A549 (cell line): ENCODE results near the gene SYNE4. TPM values are rescaled to one million over a fixed set of nuclear protein-coding genes. Genes with fewer than 3 reads are reported as not detected.

Experiments
- ATAC-seq, 2 experiments: fragments of 200-7000 bp in 1 of 2; fragments of >200 bp in 1 of 2; cut with Nextera tagmentation in 1 of 2; cut with Tn5 transposase in 1 of 2; 3 replicates each; pipeline versions ENCODE4 v1.8.0 to v1.9.1; 2018 to 2020; ENCODE audit warnings: mild to moderate bottlenecking in 1 of 2, moderate library complexity in 1 of 2
- CTCF ChIA-PET: fragments of 300-600 bp; sonication (Branson Sonifier 250); formaldehyde crosslinking; extraction: SDS; loops from one replicate; lab custom pipeline; 2021; ENCODE audit warnings: antibody characterized with exemption, inconsistent platforms; lab: Yijun Ruan, JAX
- POLR2A ChIA-PET: fragments of 350-600 bp; formaldehyde crosslinking; extraction: SDS; loops from one replicate; lab custom pipeline; 2021; ENCODE audit warnings: antibody characterized with exemption, inconsistent platforms; lab: Yijun Ruan, JAX
- DNase-seq, 2 experiments: peaks; one replicate each; pipeline versions ENCODE4 v3.0.0 to v3.0.0-alpha.2; 2011 to 2016; ENCODE audit warnings: low read depth in 1 of 2, low spot score in 1 of 2
- FAIRE-seq: peaks from 2 replicates; lab custom pipeline; 2011; peaks lifted over from hg19 to GRCh38; lab: Jason Lieb, UNC
- H3K27ac ChIP-seq, 2 experiments: fragments of >200 bp; sonication (Bioruptor Twin); formaldehyde crosslinking; 3 replicates each; pipeline ENCODE4 v1.5.1; 2016 to 2017
- H3K4me1 ChIP-seq: fragments of >200 bp; sonication (Bioruptor Twin); formaldehyde crosslinking; 3 replicates; pipeline ENCODE4 v1.6.1; 2016
- H3K4me2 ChIP-seq: fragments of >200 bp; sonication (Bioruptor Twin); formaldehyde crosslinking; 3 replicates; pipeline ENCODE4 v1.6.1; 2016
- H3K4me3 ChIP-seq: fragments of >200 bp; sonication (Bioruptor Twin); formaldehyde crosslinking; 3 replicates; pipeline ENCODE4 v1.5.1; 2016
- H3K9me3 ChIP-seq: fragments of >200 bp; sonication (Bioruptor Twin); formaldehyde crosslinking; 3 replicates; pipeline ENCODE4 v1.6.1; 2016
- BHLHE40 ChIP-seq: IDR thresholded peaks from 2 replicates; pipeline ENCODE4 v1.6.1; 2012; ENCODE audit warnings: low read depth, low read length, inconsistent platforms
- CEBPB ChIP-seq, 2 experiments: fragments of >200 bp in 1 of 2; sonication (Bioruptor Twin) in 1 of 2; formaldehyde crosslinking in 1 of 2; IDR thresholded peaks; 2 replicates each; pipeline ENCODE4 v1.6.1; 2012 to 2016
- EHF ChIP-seq: fragments of 250-450 bp; sonication (Bioruptor Pico); IDR thresholded peaks from 2 replicates; pipeline ENCODE4 v1.5.0; 2020; ENCODE audit warnings: mild to moderate bottlenecking
- EHMT2 ChIP-seq: fragments of 200-600 bp; sonication (generic); IDR thresholded peaks from 2 replicates; pipeline ENCODE4 v1.6.1; 2016; ENCODE audit warnings: antibody characterized with exemption, low read depth, mild to moderate bottlenecking, moderate library complexity
- FOSB ChIP-seq: fragments of 250-450 bp; sonication (Bioruptor Pico); IDR thresholded peaks from 2 replicates; pipeline ENCODE4 v1.5.0; 2020; ENCODE audit warnings: mild to moderate bottlenecking, moderate library complexity
- FOSL2 ChIP-seq, 2 experiments: fragments of 450-650 bp in 1 of 2; fragments of >200 bp in 1 of 2; sonication (Bioruptor Twin) in 1 of 2; formaldehyde crosslinking; IDR thresholded peaks; 2 replicates each; pipeline versions ENCODE4 v1.5.0 to v1.6.1; 2016 to 2020; ENCODE audit warnings: mild to moderate bottlenecking in 1 of 2, moderate library complexity in 1 of 2
- FOXS1 ChIP-seq: fragments of 250-450 bp; sonication (Bioruptor Pico); IDR thresholded peaks from 2 replicates; pipeline ENCODE4 v1.5.0; 2020; ENCODE audit warnings: mild to moderate bottlenecking, moderate library complexity
- GATA3 ChIP-seq: IDR thresholded peaks from 2 replicates; pipeline ENCODE4 v1.6.1; 2012; ENCODE audit warnings: borderline replicate concordance
- HOXB13 ChIP-seq: fragments of 250-450 bp; sonication (Bioruptor Pico); IDR thresholded peaks from 2 replicates; pipeline ENCODE4 v1.5.0; 2020; ENCODE audit warnings: low read depth, mild to moderate bottlenecking, moderate library complexity
- HOXB5 ChIP-seq: fragments of 250-450 bp; sonication (Bioruptor Pico); IDR thresholded peaks from 2 replicates; pipeline ENCODE4 v1.5.0; 2020; ENCODE audit warnings: mild to moderate bottlenecking, moderate library complexity
- JUNB ChIP-seq: fragments of >200 bp; sonication (Bioruptor Twin); formaldehyde crosslinking; IDR thresholded peaks from 2 replicates; pipeline ENCODE4 v1.6.1; 2016
- KDM1A ChIP-seq: fragments of 200-600 bp; sonication (generic); IDR thresholded peaks from 2 replicates; pipeline ENCODE4 v1.6.1; 2016; ENCODE audit warnings: low read depth, mild to moderate bottlenecking
- KDM5A ChIP-seq: fragments of 200-600 bp; sonication (generic); IDR thresholded peaks from 2 replicates; pipeline ENCODE4 v1.6.1; 2016; ENCODE audit warnings: antibody characterized with exemption, mild to moderate bottlenecking
- MAFK ChIP-seq: fragments of 450-650 bp; IDR thresholded peaks from 2 replicates; pipeline ENCODE4 v1.6.1; 2014; ENCODE audit not compliant: partially characterized antibody
- NFE2L2 ChIP-seq: fragments of 150-350 bp; conservative IDR thresholded peaks from 2 replicates; pipeline ENCODE4 v1.6.1; 2014; ENCODE audit warnings: low read length
- NR3C1 ChIP-seq: fragments of >200 bp; sonication (Bioruptor Twin); formaldehyde crosslinking; IDR thresholded peaks from 3 replicates; pipeline ENCODE4 v1.6.1; 2017
- POLR2A ChIP-seq: IDR thresholded peaks from 2 replicates; pipeline ENCODE4 v1.6.1; 2012; ENCODE audit warnings: mild to moderate bottlenecking, low read length
- POLR2AphosphoS2 ChIP-seq: conservative IDR thresholded peaks from 2 replicates; pipeline ENCODE4 v1.6.1; 2012; ENCODE audit warnings: low read length, improper control_type of control experiment, inconsistent platforms
- RAD21 ChIP-seq, 2 experiments: fragments of >200 bp in 1 of 2; sonication (Bioruptor Twin) in 1 of 2; formaldehyde crosslinking in 1 of 2; IDR thresholded peaks in 1 of 2; conservative IDR thresholded peaks in 1 of 2; 2 replicates in 1 of 2; 3 replicates in 1 of 2; pipeline ENCODE4 v1.6.1; 2012 to 2018; ENCODE audit warnings: inconsistent platforms in 1 of 2
- RCOR1 ChIP-seq: fragments of 150-350 bp; IDR thresholded peaks from 2 replicates; pipeline ENCODE4 v1.6.1; 2014; ENCODE audit warnings: antibody characterized with exemption, low read length, low read depth
- RFX5 ChIP-seq: fragments of 450-650 bp; IDR thresholded peaks from 2 replicates; pipeline ENCODE4 v1.7.1; 2014; ENCODE audit warnings: antibody characterized with exemption, mild to moderate bottlenecking, moderate library complexity
- TFCP2L1 ChIP-seq: fragments of 250-450 bp; sonication (Bioruptor Pico); IDR thresholded peaks from 2 replicates; pipeline ENCODE4 v1.5.0; 2021; ENCODE audit warnings: mild to moderate bottlenecking
- ZFP36 ChIP-seq: fragments of 450-650 bp; IDR thresholded peaks from 2 replicates; pipeline ENCODE4 v1.6.1; 2014; ENCODE audit warnings: borderline replicate concordance; ENCODE audit not compliant: partially characterized antibody
- ZNF302 ChIP-seq: fragments of 250-450 bp; sonication (Bioruptor Pico); IDR thresholded peaks from 2 replicates; pipeline ENCODE4 v1.9.0; 2021; ENCODE audit warnings: inconsistent platforms, mild to moderate bottlenecking, moderate library complexity
- WGBS: methylation state at CpG from one replicate; pipeline ENCODE4 v1.1.6; 2017; ENCODE audit errors: missing lambda C conversion rate; 5-methylcytosine and 5-hydroxymethylcytosine counted together
- polyA plus RNA-seq, 4 experiments: library from polyadenylated mRNA; depleted of rRNA in 3 of 4; stranded (reverse); fragments of >200 nt; fragmentation: RNase III in 1 of 4; extraction: RNeasy Plus Mini Kit Qiagen cat#74134 plus additional on column Dnase treatment in 1 of 4; gene quantifications; 2 replicates in 3 of 4; 3 replicates in 1 of 4; pipeline ENCODE4 v1.2.3, GENCODE V29; 2011 to 2017
- TF ChIP-seq, protein P1 (sequence below): fragments of >200 bp; sonication (Bioruptor Twin); formaldehyde crosslinking; IDR thresholded peaks from 3 replicates; pipeline ENCODE4 v1.5.1; 2016
- TF ChIP-seq, protein P2 (sequence below): fragments of >200 bp; sonication (Bioruptor Twin); formaldehyde crosslinking; IDR thresholded peaks from 3 replicates; pipeline ENCODE4 v1.6.1; 2016
- TF ChIP-seq, protein P3 (sequence below): fragments of 450-650 bp; IDR thresholded peaks from 2 replicates; pipeline ENCODE4 v1.6.1; 2014; ENCODE audit warnings: antibody characterized with exemption
- TF ChIP-seq, protein P4 (sequence below): fragments of 150-350 bp; IDR thresholded peaks from 2 replicates; pipeline ENCODE4 v1.6.1; 2014; ENCODE audit warnings: low read depth, mild to moderate bottlenecking, low read length
- TF ChIP-seq, protein P5 (sequence below): fragments of 250-450 bp; sonication (Bioruptor Pico); IDR thresholded peaks from 2 replicates; pipeline ENCODE4 v1.5.0; 2021; ENCODE audit warnings: mild to moderate bottlenecking, moderate library complexity, borderline replicate concordance
- TF ChIP-seq, protein P6 (sequence below): fragments of >200 bp; sonication (Bioruptor Twin); formaldehyde crosslinking; IDR thresholded peaks from 2 replicates; pipeline ENCODE4 v1.6.1; 2016

Gene SYNE4
- polyA plus RNA-seq, 2 of the 4 experiments (the other 2 are of a cell fraction) = 0.37 to 0.56 TPM

DNA sequence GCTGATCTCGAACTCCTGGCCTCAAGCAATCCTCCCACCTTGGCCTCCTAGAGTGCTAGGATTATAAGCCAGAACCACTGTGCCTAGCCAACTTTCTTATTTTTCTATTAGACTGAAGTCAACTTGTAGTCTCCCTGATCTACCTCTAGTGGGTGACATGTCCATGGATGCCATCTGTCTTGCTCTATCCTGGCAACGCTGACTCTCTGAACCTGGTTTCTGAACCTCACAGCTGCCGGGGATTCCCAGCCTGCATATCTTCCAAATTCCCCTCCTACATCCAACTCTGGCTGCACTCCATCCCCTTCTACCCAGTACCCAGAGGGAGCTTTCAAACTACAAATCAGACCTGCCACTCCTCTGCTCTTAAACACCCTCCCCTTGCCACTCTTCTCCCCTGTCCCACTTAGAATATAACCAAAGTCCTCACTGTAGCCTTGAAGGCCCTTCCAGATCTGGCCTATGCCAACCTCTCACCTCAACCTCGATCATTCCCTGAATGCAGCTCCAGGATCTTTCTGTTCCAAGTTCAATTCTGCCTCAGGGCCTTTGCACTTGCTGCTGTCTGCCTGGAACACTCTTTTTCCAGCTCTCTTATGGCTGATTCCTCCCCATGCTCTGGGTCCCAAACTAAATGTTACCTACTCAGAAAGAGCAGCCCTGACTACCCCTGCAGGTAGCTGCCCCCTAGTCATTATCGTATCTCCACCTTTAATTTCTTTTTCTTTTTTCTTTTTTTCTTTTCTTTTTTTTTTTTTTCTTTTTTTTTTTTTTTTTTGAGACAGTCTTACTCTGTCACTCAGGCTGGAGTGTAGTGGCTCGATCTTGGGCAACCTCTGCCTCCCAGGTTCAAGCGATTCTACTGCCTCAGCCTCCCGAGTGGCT is 21.9 kb upstream of the SYNE4 start:
- POLR2A ChIA-PET = interaction anchor here (1.5 kb wide), 2 partner anchors 16 to 84 kb away, joined by 4 to 6 read pairs; partner anchors contain the start of genes ALKBH6, POLR2I and TBCB

DNA sequence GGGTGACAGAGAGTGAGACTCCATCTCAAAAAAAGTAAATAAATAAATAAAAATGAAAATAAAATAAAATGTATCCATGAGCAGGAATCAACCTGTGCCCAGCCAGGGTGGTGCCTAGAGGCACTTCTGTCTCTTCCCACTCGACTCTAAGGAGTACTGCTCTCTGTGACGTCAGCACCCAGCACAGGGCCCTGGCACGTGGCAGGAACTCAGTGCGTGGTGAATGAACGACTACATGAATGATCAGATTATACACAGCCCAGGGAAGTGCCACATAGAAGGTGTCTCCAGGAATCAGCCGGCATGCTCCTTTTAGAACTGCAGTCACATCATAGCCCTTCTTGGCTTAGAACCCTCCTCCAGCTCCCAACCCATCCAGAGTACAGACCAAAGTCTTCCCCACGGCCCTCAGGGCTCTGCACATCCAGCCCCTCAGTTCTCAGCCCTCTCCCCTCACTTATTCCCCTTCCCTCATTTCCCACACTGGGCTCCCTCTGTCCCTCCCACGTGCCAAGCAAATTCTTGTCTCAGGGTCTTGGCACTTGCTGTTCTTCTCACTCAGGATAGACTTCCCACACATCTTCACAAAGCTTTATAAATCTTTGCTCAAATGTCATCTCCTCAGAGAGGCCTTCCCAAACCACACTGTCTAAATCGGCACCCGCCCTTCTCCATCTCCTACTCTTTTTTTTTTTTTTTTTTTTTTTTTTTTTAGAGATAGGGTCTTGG is 19.9 kb upstream of the SYNE4 start:
- CTCF ChIA-PET = interaction anchor here (0.5 to 2.9 kb wide), 8 partner anchors 11 to 144 kb away, joined by 3 to 10 read pairs (median 4); partner anchors contain the start of gene ALKBH6
- POLR2A ChIA-PET = no interaction called here
- H3K4me3 ChIP-seq = no peak overlapping the region

More for the DNA sequence above, 21.9 kb upstream of the SYNE4 start:
- H3K9me3 ChIP-seq = no peaks in the 10 kb centered on the region
- DNase-seq = peak in 1 of 2 experiments; percentile 61
- TF ChIP-seq, protein P1, sequence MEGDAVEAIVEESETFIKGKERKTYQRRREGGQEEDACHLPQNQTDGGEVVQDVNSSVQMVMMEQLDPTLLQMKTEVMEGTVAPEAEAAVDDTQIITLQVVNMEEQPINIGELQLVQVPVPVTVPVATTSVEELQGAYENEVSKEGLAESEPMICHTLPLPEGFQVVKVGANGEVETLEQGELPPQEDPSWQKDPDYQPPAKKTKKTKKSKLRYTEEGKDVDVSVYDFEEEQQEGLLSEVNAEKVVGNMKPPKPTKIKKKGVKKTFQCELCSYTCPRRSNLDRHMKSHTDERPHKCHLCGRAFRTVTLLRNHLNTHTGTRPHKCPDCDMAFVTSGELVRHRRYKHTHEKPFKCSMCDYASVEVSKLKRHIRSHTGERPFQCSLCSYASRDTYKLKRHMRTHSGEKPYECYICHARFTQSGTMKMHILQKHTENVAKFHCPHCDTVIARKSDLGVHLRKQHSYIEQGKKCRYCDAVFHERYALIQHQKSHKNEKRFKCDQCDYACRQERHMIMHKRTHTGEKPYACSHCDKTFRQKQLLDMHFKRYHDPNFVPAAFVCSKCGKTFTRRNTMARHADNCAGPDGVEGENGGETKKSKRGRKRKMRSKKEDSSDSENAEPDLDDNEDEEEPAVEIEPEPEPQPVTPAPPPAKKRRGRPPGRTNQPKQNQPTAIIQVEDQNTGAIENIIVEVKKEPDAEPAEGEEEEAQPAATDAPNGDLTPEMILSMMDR = peak; percentile 5; the same call in 1 of the 3 replicates
- TF ChIP-seq EHF (CRISPR knock-in tag) (no peak), GATA3 (no peak), JUNB (no peak), FOXS1 (CRISPR knock-in tag) (no peak), RAD21 (conservative IDR thresholded peaks at IDR 0.05 in 1 of 2, IDR thresholded peaks at IDR 0.05 in 1 of 2) (peak in 1 of 2 experiments; percentile 41; a peak in 2 of 5 replicates), BHLHE40 (no peak), KDM5A (no peak), FOSB (CRISPR knock-in tag) (no peak), RFX5 (no peak), TFCP2L1 (CRISPR knock-in tag) (no peak), NR3C1 (no peak), MAFK (no peak), EHMT2 (no peak)
- TF ChIP-seq, protein P2, sequence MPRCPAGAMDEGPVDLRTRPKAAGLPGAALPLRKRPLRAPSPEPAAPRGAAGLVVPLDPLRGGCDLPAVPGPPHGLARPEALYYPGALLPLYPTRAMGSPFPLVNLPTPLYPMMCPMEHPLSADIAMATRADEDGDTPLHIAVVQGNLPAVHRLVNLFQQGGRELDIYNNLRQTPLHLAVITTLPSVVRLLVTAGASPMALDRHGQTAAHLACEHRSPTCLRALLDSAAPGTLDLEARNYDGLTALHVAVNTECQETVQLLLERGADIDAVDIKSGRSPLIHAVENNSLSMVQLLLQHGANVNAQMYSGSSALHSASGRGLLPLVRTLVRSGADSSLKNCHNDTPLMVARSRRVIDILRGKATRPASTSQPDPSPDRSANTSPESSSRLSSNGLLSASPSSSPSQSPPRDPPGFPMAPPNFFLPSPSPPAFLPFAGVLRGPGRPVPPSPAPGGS = no peak
- TF ChIP-seq, all 56 proteins: peak for 2
- no peaks in the 10 kb centered on the region for H3K4me1 ChIP-seq
- peak; percentile 41 to 60; a peak in 3 of 6 replicates for ATAC-seq
- H3K4me3 ChIP-seq = no peak overlapping the region
- CTCF ChIA-PET = interaction anchor here (0.6 to 2.9 kb wide), 10 partner anchors 9 to 99 kb away, joined by 3 to 17 read pairs (median 4); no protein-coding TSS in a partner anchor
- WGBS = 79% methylated on average over 8 of the region's 8 CpGs
- H3K27ac ChIP-seq = no peak overlapping the region
- H3K4me2 ChIP-seq = no peak overlapping the region
- FAIRE-seq = peak; percentile 32

More for the DNA sequence above, 19.9 kb upstream of the SYNE4 start:
- H3K27ac ChIP-seq = no peak overlapping the region
- no peak overlapping the region for H3K4me2 ChIP-seq
- ATAC-seq (no peak; a peak in 1 of 6 replicates), FAIRE-seq (no peak), DNase-seq (no peak)
- 88% methylated on average over 10 of the region's 10 CpGs for WGBS
- H3K4me1 ChIP-seq = no peaks in the 10 kb centered on the region
- H3K9me3 ChIP-seq = no peaks in the 10 kb centered on the region
- TF ChIP-seq HOXB13 (CRISPR knock-in tag) (no peak), RCOR1 (no peak), KDM1A (no peak), MAFK (no peak), CEBPB (IDR thresholded peaks at IDR 0.05) (no peak), POLR2A (no peak), ZNF302 (CRISPR knock-in tag) (no peak), HOXB5 (no peak), EHMT2 (no peak), FOSL2 (IDR thresholded peaks at IDR 0.05) (no peak), FOSL2 (CRISPR knock-in tag; IDR thresholded peaks at IDR 0.05) (no peak), ZFP36 (no peak), POLR2AphosphoS2 (no peak), NFE2L2 (no peak)
- TF ChIP-seq, protein P3, sequence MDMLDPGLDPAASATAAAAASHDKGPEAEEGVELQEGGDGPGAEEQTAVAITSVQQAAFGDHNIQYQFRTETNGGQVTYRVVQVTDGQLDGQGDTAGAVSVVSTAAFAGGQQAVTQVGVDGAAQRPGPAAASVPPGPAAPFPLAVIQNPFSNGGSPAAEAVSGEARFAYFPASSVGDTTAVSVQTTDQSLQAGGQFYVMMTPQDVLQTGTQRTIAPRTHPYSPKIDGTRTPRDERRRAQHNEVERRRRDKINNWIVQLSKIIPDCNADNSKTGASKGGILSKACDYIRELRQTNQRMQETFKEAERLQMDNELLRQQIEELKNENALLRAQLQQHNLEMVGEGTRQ = no peak
- TF ChIP-seq, protein P4, sequence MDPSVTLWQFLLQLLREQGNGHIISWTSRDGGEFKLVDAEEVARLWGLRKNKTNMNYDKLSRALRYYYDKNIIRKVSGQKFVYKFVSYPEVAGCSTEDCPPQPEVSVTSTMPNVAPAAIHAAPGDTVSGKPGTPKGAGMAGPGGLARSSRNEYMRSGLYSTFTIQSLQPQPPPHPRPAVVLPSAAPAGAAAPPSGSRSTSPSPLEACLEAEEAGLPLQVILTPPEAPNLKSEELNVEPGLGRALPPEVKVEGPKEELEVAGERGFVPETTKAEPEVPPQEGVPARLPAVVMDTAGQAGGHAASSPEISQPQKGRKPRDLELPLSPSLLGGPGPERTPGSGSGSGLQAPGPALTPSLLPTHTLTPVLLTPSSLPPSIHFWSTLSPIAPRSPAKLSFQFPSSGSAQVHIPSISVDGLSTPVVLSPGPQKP = no peak
- TF ChIP-seq, protein P5, sequence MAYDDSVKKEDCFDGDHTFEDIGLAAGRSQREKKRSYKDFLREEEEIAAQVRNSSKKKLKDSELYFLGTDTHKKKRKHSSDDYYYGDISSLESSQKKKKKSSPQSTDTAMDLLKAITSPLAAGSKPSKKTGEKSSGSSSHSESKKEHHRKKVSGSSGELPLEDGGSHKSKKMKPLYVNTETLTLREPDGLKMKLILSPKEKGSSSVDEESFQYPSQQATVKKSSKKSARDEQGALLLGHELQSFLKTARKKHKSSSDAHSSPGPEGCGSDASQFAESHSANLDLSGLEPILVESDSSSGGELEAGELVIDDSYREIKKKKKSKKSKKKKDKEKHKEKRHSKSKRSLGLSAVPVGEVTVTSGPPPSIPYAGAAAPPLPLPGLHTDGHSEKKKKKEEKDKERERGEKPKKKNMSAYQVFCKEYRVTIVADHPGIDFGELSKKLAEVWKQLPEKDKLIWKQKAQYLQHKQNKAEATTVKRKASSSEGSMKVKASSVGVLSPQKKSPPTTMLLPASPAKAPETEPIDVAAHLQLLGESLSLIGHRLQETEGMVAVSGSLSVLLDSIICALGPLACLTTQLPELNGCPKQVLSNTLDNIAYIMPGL (CRISPR knock-in tag) = no peak
- TF ChIP-seq, protein P6, sequence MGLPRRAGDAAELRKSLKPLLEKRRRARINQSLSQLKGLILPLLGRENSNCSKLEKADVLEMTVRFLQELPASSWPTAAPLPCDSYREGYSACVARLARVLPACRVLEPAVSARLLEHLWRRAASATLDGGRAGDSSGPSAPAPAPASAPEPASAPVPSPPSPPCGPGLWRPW = no peak
